ENCODE measurements around the gene OPRD1.
"Not testable (repeated sequence)": the region's sequence is repeated elsewhere in the genome, so short reads cannot be mapped to it uniquely, and the experiment has no call there.

- not testable (repeated sequence) for TF ChIP-seq POLR2A, CTCF (IDR thresholded peaks at IDR 0.05)
These were observed 20.0 kb upstream of the OPRD1 start for GRCh38 chr1:28791929-28792328.
